Measurements from ENCODE around the gene ZNF511. TPM values are rescaled to one million over a fixed set of nuclear protein-coding genes. Genes with fewer than 3 reads are reported as not detected.

The ZNF511 gene
- polyA plus RNA-seq, 1 donor from 2014 or later: 17.6 TPM

DNA sequence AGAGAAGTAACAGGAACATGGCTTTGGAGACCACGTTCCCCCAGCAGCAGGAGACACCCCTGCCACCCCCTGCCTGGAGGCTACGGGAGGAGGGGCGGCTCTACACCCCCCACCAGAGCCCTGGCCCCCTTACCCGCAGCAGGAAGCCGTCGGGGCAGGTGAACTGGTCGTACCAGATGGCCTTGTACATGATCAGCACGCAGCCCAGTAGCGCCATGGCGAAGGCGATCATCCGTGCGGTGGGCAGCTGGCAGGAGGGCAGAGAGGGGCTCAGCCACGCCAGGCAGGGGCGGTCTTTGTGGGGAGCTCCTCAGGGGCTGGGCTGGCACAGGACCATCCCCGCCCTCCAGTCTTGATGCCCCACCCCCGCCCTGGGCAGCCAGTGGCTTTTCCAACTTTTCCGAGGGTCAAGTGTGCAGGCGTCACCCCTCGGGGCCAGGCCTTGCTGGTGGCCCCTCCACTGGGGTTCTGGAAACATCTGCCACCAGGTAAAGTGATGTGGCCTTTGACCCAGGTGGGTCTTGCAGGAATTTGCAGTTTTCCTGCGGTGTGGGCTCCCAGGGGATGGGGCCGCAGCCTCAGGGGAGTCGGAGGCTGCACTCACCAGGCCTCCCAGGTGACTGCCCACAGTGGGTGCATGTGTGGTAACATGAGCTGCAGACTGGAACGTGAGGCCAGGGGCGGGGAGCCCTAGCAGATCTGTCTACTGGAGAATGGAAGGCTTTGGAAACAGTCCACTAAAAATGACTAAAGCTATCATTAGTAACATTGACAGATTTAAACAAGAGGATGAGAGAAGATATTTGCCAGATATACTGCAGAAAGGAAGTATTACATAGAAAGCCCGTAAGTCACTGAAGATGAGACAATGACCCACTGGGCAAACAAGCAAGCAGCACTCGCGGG, 18.3 kb downstream of the ZNF511 start:
- Histone ChIP-seq H3K36me3 (ENCODE audit: insufficient read depth, low read length) (no peaks in the 10 kb centered on the region), H3K9ac (ENCODE audit: low read length) (no peak overlapping the region), H3K4me2 (ENCODE audit: low read length) (no peak overlapping the region), H2AFZ (ENCODE audit: low read depth, low read length) (no peak overlapping the region), H3K9me3 (ENCODE audit: low read length) (no peaks in the 10 kb centered on the region), H3K27ac (ENCODE audit: low read length) (no peak overlapping the region), H3K27me3 (ENCODE audit: insufficient read depth, low read depth, low read length) (peaks cover 25% of the 10 kb centered on the region), H4K20me1 (ENCODE audit: insufficient read depth) (no peaks in the 10 kb centered on the region), H3K79me2 (replicated peaks; ENCODE audit: insufficient read depth, low read length) (no peaks in the 10 kb centered on the region), H3K4me3 (ENCODE audit: low read length) (no peak overlapping the region), H3K9me2 (ENCODE audit: insufficient read depth, low read length) (no peaks in the 10 kb centered on the region), H3F3A (ENCODE audit: insufficient read depth, low read length, poor library complexity, severe bottlenecking) (no peaks in the 10 kb centered on the region)
- TF ChIP-seq EP300 (conservative IDR thresholded peaks at IDR 0.05; ENCODE audit: poor library complexity, severe bottlenecking) (no peak), TAF1 (IDR thresholded peaks at IDR 0.05; ENCODE audit: low read depth) (no peak), CTCF (IDR thresholded peaks at IDR 0.05; ENCODE audit: poor library complexity, severe bottlenecking) (no peak), SMC3 (conservative IDR thresholded peaks at IDR 0.05; ENCODE audit: poor library complexity) (no peak), MXI1 (conservative IDR thresholded peaks at IDR 0.05; ENCODE audit: poor library complexity, severe bottlenecking) (no peak), POLR2AphosphoS5 (IDR thresholded peaks at IDR 0.05) (no peak), RAD21 (conservative IDR thresholded peaks at IDR 0.05) (no peak), EZH2 (IDR thresholded peaks at IDR 0.05; ENCODE audit: borderline replicate concordance, insufficient read depth, low read length, poor library complexity, severe bottlenecking) (no peak)
- TF ChIP-seq, protein P1, sequence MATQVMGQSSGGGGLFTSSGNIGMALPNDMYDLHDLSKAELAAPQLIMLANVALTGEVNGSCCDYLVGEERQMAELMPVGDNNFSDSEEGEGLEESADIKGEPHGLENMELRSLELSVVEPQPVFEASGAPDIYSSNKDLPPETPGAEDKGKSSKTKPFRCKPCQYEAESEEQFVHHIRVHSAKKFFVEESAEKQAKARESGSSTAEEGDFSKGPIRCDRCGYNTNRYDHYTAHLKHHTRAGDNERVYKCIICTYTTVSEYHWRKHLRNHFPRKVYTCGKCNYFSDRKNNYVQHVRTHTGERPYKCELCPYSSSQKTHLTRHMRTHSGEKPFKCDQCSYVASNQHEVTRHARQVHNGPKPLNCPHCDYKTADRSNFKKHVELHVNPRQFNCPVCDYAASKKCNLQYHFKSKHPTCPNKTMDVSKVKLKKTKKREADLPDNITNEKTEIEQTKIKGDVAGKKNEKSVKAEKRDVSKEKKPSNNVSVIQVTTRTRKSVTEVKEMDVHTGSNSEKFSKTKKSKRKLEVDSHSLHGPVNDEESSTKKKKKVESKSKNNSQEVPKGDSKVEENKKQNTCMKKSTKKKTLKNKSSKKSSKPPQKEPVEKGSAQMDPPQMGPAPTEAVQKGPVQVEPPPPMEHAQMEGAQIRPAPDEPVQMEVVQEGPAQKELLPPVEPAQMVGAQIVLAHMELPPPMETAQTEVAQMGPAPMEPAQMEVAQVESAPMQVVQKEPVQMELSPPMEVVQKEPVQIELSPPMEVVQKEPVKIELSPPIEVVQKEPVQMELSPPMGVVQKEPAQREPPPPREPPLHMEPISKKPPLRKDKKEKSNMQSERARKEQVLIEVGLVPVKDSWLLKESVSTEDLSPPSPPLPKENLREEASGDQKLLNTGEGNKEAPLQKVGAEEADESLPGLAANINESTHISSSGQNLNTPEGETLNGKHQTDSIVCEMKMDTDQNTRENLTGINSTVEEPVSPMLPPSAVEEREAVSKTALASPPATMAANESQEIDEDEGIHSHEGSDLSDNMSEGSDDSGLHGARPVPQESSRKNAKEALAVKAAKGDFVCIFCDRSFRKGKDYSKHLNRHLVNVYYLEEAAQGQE (IDR thresholded peaks at IDR 0.05; ENCODE audit: borderline replicate concordance): no peak

DNA sequence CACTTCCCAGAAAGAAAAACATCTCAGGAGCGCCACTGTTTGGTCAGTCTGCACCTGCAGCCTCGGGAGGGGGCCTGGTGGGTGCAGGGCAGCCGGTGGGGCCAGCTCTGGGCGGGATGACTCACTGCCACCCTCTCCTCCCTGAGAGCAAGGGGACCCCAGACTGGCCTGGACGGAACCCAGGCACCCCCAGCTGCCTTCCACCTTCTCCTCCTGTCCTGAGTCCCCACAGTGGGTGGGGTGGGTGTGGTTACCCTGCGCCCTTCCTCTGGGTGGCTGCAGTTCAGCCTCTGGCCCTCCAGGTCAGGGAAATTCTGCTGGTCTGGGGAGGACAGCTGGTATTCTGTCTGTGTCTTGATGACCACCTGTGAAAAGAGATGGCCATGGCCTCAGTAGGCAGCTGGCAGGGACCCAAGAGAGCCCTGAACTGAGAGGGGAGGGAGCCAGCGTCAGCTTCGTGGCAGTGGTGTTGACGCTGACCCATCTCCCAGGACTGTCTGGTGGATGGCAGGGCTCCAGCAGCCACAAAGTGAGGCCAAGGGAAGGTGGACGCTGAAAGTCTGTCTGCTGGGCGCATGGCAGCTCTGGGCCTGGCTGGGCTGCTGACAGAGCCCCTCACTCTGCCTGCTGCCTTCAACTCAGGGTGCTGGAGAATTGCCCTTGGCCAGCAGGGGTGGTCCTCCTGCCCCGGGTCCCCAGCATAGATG, 19.1 kb downstream of the ZNF511 start:
- no peaks in the 10 kb centered on the region for H3K9me2 ChIP-seq (ENCODE audit: insufficient read depth, low read length)
- H3F3A ChIP-seq (ENCODE audit: insufficient read depth, low read length, poor library complexity, severe bottlenecking): no peaks in the 10 kb centered on the region
- TF ChIP-seq CTCF (IDR thresholded peaks at IDR 0.05; ENCODE audit: poor library complexity, severe bottlenecking): no peak
- no peak for TF ChIP-seq RAD21 (conservative IDR thresholded peaks at IDR 0.05)
- no peak for TF ChIP-seq MXI1 (conservative IDR thresholded peaks at IDR 0.05; ENCODE audit: poor library complexity, severe bottlenecking)
- no peak for TF ChIP-seq POLR2AphosphoS5 (IDR thresholded peaks at IDR 0.05)
- TF ChIP-seq EP300 (conservative IDR thresholded peaks at IDR 0.05; ENCODE audit: poor library complexity, severe bottlenecking): no peak
- TF ChIP-seq SMC3 (conservative IDR thresholded peaks at IDR 0.05; ENCODE audit: poor library complexity): no peak
- TF ChIP-seq, protein P1 (IDR thresholded peaks at IDR 0.05; ENCODE audit: borderline replicate concordance): no peak
- no peak for TF ChIP-seq EZH2 (IDR thresholded peaks at IDR 0.05; ENCODE audit: borderline replicate concordance, insufficient read depth, low read length, poor library complexity, severe bottlenecking)
- TF ChIP-seq TAF1 (IDR thresholded peaks at IDR 0.05; ENCODE audit: low read depth): no peak
- H4K20me1 ChIP-seq (ENCODE audit: insufficient read depth): no peaks in the 10 kb centered on the region
- H3K9ac ChIP-seq (ENCODE audit: low read length): no peak overlapping the region
- no peaks in the 10 kb centered on the region for H3K9me3 ChIP-seq (ENCODE audit: low read length)
- no peak overlapping the region for H3K27ac ChIP-seq (ENCODE audit: low read length)
- peaks cover 25% of the 10 kb centered on the region for H3K27me3 ChIP-seq (ENCODE audit: insufficient read depth, low read depth, low read length)
- H3K4me2 ChIP-seq (ENCODE audit: low read length): no peak overlapping the region
- no peaks in the 10 kb centered on the region for H3K79me2 ChIP-seq (replicated peaks; ENCODE audit: insufficient read depth, low read length)
- no peak overlapping the region for H3K4me3 ChIP-seq (ENCODE audit: low read length)
- no peaks in the 10 kb centered on the region for H3K36me3 ChIP-seq (ENCODE audit: insufficient read depth, low read length)
- H2AFZ ChIP-seq (ENCODE audit: low read depth, low read length): no peak overlapping the region

Measured in neural cell (in vitro differentiated cells).